ENCODE results near the gene USF2. TPM values are rescaled to one million over a fixed set of nuclear protein-coding genes. Genes with fewer than 3 reads are reported as not detected.

Gene USF2
- total RNA-seq, 1 donor from 2014 or later, result 151 TPM

- intact Hi-C loops (cut with DNase I), result no loop called here
- ATAC-seq (no peak), DNase-seq (ENCODE audit: missing footprints) (no peak)
Measured at GRCh38 chr19:35308910-35309309, 40.1 kb downstream of the USF2 start.

- DNase-seq (ENCODE audit: missing footprints) (no peak), ATAC-seq (peak; percentile 23)
- intact Hi-C loops (cut with DNase I), result no loop called here
Measured at GRCh38 chr19:35309481-35310279, 40.9 kb downstream of the USF2 start.

- no peak for ATAC-seq
- no peak for DNase-seq (ENCODE audit: missing footprints)
- intact Hi-C loops (cut with DNase I), result no loop called here
Measured at GRCh38 chr19:35310331-35310730, 41.6 kb downstream of the USF2 start.

GRCh38 chr19:35310811-35311465 lies 42.2 kb downstream of the USF2 start:
- DNase-seq (ENCODE audit: missing footprints) (no peak), ATAC-seq (no peak)
- intact Hi-C loops (cut with DNase I), result no loop called here

- ATAC-seq, result no peak
Measured at GRCh38 chr19:35311901-35312665, 43.3 kb downstream of the USF2 start.

GRCh38 chr19:35313587-35313986 lies 44.8 kb downstream of the USF2 start:
- DNase-seq (ENCODE audit: missing footprints) (no peak), ATAC-seq (no peak)
- intact Hi-C loops (cut with DNase I), result no loop called here

More at GRCh38 chr19:35311901-35312665, 43.3 kb downstream of the USF2 start:
- intact Hi-C loops (cut with DNase I), result no loop called here
- no peak for DNase-seq (ENCODE audit: missing footprints)

- ATAC-seq (no peak), DNase-seq (ENCODE audit: missing footprints) (no peak)
- intact Hi-C loops (cut with DNase I), result no loop called here
Measured at GRCh38 chr19:35314031-35314430, 45.3 kb downstream of the USF2 start.

GRCh38 chr19:35314858-35315470 lies 46.2 kb downstream of the USF2 start:
- ATAC-seq (no peak), DNase-seq (ENCODE audit: missing footprints) (no peak)
- intact Hi-C loops (cut with DNase I), result no loop called here

GRCh38 chr19:35315883-35316282 lies 47.1 kb downstream of the USF2 start:
- no peak for DNase-seq (ENCODE audit: missing footprints)
- intact Hi-C loops (cut with DNase I), result no loop called here
- ATAC-seq, result no peak

GRCh38 chr19:35316560-35316959 lies 47.8 kb downstream of the USF2 start:
- ATAC-seq (no peak), DNase-seq (ENCODE audit: missing footprints) (no peak)
- intact Hi-C loops (cut with DNase I), result no loop called here

- intact Hi-C loops (cut with DNase I), result no loop called here
- no peak for ATAC-seq
- no peak for DNase-seq (ENCODE audit: missing footprints)
Measured at GRCh38 chr19:35317464-35318043, 48.8 kb downstream of the USF2 start.

- intact Hi-C loops (cut with DNase I), result no loop called here
- ATAC-seq (peak; percentile 46), DNase-seq (ENCODE audit: missing footprints) (peak; percentile 76)
Measured at GRCh38 chr19:35318679-35319448, 50.1 kb downstream of the USF2 start.

- DNase-seq (ENCODE audit: missing footprints), result no peak
- intact Hi-C loops (cut with DNase I), result no loop called here
- peak; percentile 23 for ATAC-seq
Measured at GRCh38 chr19:35320065-35320713, 51.4 kb downstream of the USF2 start.

- no peak for DNase-seq (ENCODE audit: missing footprints)
- ATAC-seq, result no peak
- intact Hi-C loops (cut with DNase I), result no loop called here
Measured at GRCh38 chr19:35321291-35321690, 52.5 kb downstream of the USF2 start.

GRCh38 chr19:35322014-35322413 lies 53.3 kb downstream of the USF2 start:
- ATAC-seq (no peak), DNase-seq (ENCODE audit: missing footprints) (no peak)
- intact Hi-C loops (cut with DNase I), result no loop called here

GRCh38 chr19:35327642-35328041 lies 58.9 kb downstream of the USF2 start:
- ATAC-seq (no peak), DNase-seq (ENCODE audit: missing footprints) (no peak)
- intact Hi-C loops (cut with DNase I), result no loop called here

GRCh38 chr19:35328851-35329285 lies 60.1 kb downstream of the USF2 start, which contains the start of gene CD22:
Gene CD22 (plus strand): TSS chr19:35329187. CDS start chr19:35332041, 2,854 bp downstream.
- no peak for ATAC-seq
- no peak for DNase-seq (ENCODE audit: missing footprints)
- intact Hi-C loops (cut with DNase I), result no loop called here

GRCh38 chr19:35329323-35329722 lies 60.6 kb downstream of the USF2 start:
- intact Hi-C loops (cut with DNase I), result no loop called here
- no peak for DNase-seq (ENCODE audit: missing footprints)
- no peak for ATAC-seq

Data from Right ventricle myocardium inferior (tissue), 1 donor.